ENCODE results near the gene COL23A1.

DNA sequence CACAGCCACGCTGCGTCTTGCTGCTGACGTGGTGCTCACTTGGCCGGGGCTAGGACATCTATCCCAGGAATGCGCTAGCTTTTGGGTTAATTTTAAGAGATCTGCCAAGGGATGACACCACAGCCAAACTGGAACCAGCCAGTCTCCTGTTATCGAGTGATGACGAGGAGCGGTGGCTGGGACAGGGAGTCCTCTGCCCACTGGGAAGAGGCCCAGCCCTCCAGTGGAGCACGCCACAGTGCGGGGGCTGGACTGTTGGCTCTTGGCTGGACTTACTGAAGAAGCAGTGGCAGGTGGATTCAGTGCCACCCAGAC, 302.4 kb downstream of the COL23A1 start:
- no peak for TF ChIP-seq POLR2A (IDR thresholded peaks at IDR 0.05; ENCODE audit: low read depth, low read length)
- TF ChIP-seq POLR2AphosphoS5 (IDR thresholded peaks at IDR 0.05; ENCODE audit: low read depth, low read length) = no peak
- no peak for TF ChIP-seq POU2F2 (IDR thresholded peaks at IDR 0.05; ENCODE audit: low read depth, low read length)
- TF ChIP-seq SPI1 (IDR thresholded peaks at IDR 0.05; ENCODE audit: low read depth, low read length) = no peak
- no peak for TF ChIP-seq TAF1 (IDR thresholded peaks at IDR 0.05; ENCODE audit: low read depth, low read length)
